C4-2B (cell line): ENCODE measurements around the gene IGLL5.

ENCODE experiments used
- CTCF ChIP-seq: fragments of 450-650 bp; conservative IDR thresholded peaks from 2 replicates; pipeline ENCODE4 v1.5.1; 2017; ENCODE audit warnings: mild to moderate bottlenecking
- ZFX ChIP-seq: fragments of 450-650 bp; IDR thresholded peaks from 2 replicates; pipeline ENCODE4 v1.6.1; 2017

GRCh38 chr22:22933100-22933806, 45.6 kb downstream of the IGLL5 start:
- no peak for TF ChIP-seq CTCF
- no peak for TF ChIP-seq ZFX
